Spleen (tissue), 11 donors: Measurements from ENCODE around the gene TPM4. TPM values are rescaled to one million over a fixed set of nuclear protein-coding genes. Genes with fewer than 3 reads are reported as not detected.

Experiments
- DNase-seq: peaks from one replicate; pipeline ENCODE4 v3.0.0-alpha.2; 2020
- H3K27ac ChIP-seq, 8 donors: fragments of 200-600 bp; sonication (generic) in 7 of 8; 1 replicate in 4 of 8; 2 replicates in 4 of 8; pipeline versions ENCODE4 v1.5.0 to v1.8.0; 2016 to 2021; ENCODE audit warnings: inconsistent platforms in 4 of 8, mild to moderate bottlenecking in 4 of 8, moderate library complexity in 1 of 8
- H3K27me3 ChIP-seq, 7 donors: fragments of 200-600 bp; sonication (generic) in 6 of 7; replicated peaks in 1 of 7; 1 replicate in 4 of 7; 2 replicates in 3 of 7; pipeline versions ENCODE4 v1.5.0 to v1.8.0; 2016 to 2021; ENCODE audit warnings: inconsistent platforms in 3 of 7, mild to moderate bottlenecking in 1 of 7
- H3K36me3 ChIP-seq, 6 donors: fragments of 200-600 bp; sonication (generic) in 5 of 6; 1 replicate in 4 of 6; 2 replicates in 2 of 6; pipeline versions ENCODE4 v1.5.0 to v1.8.0; 2016 to 2021; ENCODE audit warnings: inconsistent platforms in 2 of 6
- H3K4me1 ChIP-seq, 6 donors: fragments of 200-600 bp; sonication (generic) in 5 of 6; 1 replicate in 3 of 6; 2 replicates in 3 of 6; pipeline versions ENCODE4 v1.5.0 to v1.8.0; 2016 to 2021; ENCODE audit warnings: inconsistent platforms in 3 of 6
- H3K4me3 ChIP-seq, 8 donors: fragments of 200-600 bp; sonication (generic) in 7 of 8; 1 replicate in 4 of 8; 2 replicates in 4 of 8; pipeline versions ENCODE4 v1.5.0 to v1.8.0; 2016 to 2021; ENCODE audit warnings: inconsistent platforms in 4 of 8, mild to moderate bottlenecking in 4 of 8, moderate library complexity in 2 of 8
- H3K9me3 ChIP-seq, 8 donors: fragments of 200-600 bp; sonication (generic) in 7 of 8; 1 replicate in 4 of 8; 2 replicates in 4 of 8; pipeline versions ENCODE4 v1.5.0 to v1.8.0; 2016 to 2021; ENCODE audit warnings: inconsistent platforms in 4 of 8
- POLR2A ChIP-seq, 3 donors: fragments of 450-650 bp; IDR thresholded peaks; one replicate each; pipeline ENCODE4 v1.5.1; 2017; ENCODE audit warnings: antibody characterized with exemption in 3 of 3, mild to moderate bottlenecking in 1 of 3
- POLR2AphosphoS5 ChIP-seq, 3 donors: sonication (generic); formaldehyde crosslinking; IDR thresholded peaks; one replicate each; pipeline ENCODE4 v1.5.1; 2017; ENCODE audit warnings: antibody characterized with exemption in 3 of 3
- WGBS, 5 donors: extraction: QIAGEN DNeasy Blood & Tissue Kit in 3 of 5; methylation state at CpG; one replicate each; pipeline versions ENCODE4 v1.1.5 to v1.1.7; 2013 to 2018; 5-methylcytosine and 5-hydroxymethylcytosine counted together
- intact Hi-C: fragments of 100-400 bp; cut with DNase I; formaldehyde crosslinking; loops from one replicate; pipeline ENCODE4 v1.15.0; 2023; ENCODE audit warnings: low total_unique reads
- polyA plus RNA-seq, 3 donors: library from polyadenylated mRNA; stranded (reverse); fragments of 200-250 nt; gene quantifications; one replicate each; pipeline ENCODE4 v1.2.1, GENCODE V29; 2013
- total RNA-seq, 7 donors: library from RNA; depleted of rRNA in 3 of 7; stranded (reverse); fragments of >200 nt in 3 of 7; fragmentation: NEBNext Ultra II Directional in 4 of 7; extraction: Animal tissue kit (Norgen Biotek cat#: 25700) in 4 of 7; gene quantifications; one replicate each; pipeline versions ENCODE4 v1.1.0 to v1.2.1, GENCODE V29; 2016 to 2021
- TF ChIP-seq, protein P1 (sequence below), 11 experiments: fragments of 200-600 bp in 7 of 11; fragments of 450-650 bp in 4 of 11; sonication (generic) in 4 of 11; IDR thresholded peaks in 8 of 11; conservative IDR thresholded peaks in 3 of 11; 1 replicate in 7 of 11; 2 replicates in 4 of 11; pipeline versions ENCODE4 v1.4.0 to v1.8.0; 2016 to 2021; ENCODE audit warnings: antibody characterized with exemption in 11 of 11, inconsistent platforms in 4 of 11, mild to moderate bottlenecking in 1 of 11
- donor health status: healthy with polysubstance abuse.
- donor health status: DM: no; HTN: no; CAD: no; lungs with moderate emphysema.
- donor health status: DM: no; HTN: no; CAD: no.
- donor health status: Bipolar disorder and iron deficiency.
- donor health status: healthy.
- donor health status: DM: no; HTN: no; CAD: no.
- donor health status: DM: yes; HTN: yes; CAD: no.

Gene TPM4
- total and polyA plus RNA-seq, 10 donors: 181 to 760 (median 418) TPM

DNA sequence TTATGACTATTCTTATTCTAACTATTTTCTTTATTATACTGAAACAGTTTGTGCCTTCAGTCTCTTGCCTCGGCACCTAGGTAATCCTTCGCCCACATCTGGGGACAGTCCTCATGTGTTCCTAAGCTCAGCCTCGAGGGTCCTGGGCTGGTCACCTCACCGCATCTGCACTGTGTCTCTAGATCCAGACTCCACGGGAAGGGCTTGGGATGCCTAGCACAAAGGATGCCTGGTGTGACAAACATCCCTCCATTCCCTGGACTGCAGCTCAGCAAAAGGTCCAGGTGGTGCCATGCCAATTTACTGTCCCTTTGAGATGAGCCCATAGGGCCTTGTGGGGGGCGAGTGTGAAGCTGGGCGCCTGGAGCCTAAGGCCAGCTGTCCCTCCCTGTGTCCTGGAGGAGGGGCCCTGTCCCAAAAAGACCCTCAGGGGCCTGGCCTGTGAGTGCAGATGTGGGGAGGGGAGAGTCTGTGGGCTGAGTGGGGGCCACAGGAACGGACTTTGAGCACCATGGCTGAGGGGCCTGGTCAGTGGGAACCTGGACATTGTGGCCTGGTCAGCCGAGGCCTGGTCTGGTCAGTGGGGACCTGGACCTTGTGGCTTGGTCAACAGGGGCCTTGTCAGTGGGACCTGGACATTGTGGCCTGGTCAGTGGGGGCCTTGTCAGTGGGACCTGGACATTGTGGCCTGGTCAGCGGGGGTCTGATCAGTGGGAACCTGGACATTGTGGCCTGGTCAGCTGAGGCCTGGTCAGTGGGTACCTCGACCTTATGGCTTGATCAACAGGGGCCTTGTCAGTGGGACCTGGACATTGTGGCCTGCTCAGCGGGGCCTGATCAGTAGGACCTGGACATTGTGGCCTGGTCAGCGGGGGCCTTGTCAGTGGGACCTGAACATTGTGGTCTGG lies 45.1 kb upstream of the TPM4 start:
- no peaks in the 10 kb centered on the region for H3K27me3 ChIP-seq
- H3K9me3 ChIP-seq: no peaks in the 10 kb centered on the region
- no peaks in the 10 kb centered on the region for H3K4me1 ChIP-seq
- DNase-seq: peak; percentile 25
- H3K4me3 ChIP-seq: no peak overlapping the region
- intact Hi-C loops: no loop called here
- no peak overlapping the region for H3K27ac ChIP-seq
- 83 to 94% (median 90%) methylated on average over 9 to 13 of the region's 13 CpGs for WGBS, 5 donors
- TF ChIP-seq POLR2A (IDR thresholded peaks at IDR 0.05): no peak
- TF ChIP-seq POLR2AphosphoS5 (IDR thresholded peaks at IDR 0.05): no peak
- TF ChIP-seq, protein P1, sequence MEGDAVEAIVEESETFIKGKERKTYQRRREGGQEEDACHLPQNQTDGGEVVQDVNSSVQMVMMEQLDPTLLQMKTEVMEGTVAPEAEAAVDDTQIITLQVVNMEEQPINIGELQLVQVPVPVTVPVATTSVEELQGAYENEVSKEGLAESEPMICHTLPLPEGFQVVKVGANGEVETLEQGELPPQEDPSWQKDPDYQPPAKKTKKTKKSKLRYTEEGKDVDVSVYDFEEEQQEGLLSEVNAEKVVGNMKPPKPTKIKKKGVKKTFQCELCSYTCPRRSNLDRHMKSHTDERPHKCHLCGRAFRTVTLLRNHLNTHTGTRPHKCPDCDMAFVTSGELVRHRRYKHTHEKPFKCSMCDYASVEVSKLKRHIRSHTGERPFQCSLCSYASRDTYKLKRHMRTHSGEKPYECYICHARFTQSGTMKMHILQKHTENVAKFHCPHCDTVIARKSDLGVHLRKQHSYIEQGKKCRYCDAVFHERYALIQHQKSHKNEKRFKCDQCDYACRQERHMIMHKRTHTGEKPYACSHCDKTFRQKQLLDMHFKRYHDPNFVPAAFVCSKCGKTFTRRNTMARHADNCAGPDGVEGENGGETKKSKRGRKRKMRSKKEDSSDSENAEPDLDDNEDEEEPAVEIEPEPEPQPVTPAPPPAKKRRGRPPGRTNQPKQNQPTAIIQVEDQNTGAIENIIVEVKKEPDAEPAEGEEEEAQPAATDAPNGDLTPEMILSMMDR (IDR thresholded peaks at IDR 0.05 in 8 of 11, conservative IDR thresholded peaks at IDR 0.05 in 3 of 11): no peak
- no peaks in the 10 kb centered on the region for H3K36me3 ChIP-seq

DNA sequence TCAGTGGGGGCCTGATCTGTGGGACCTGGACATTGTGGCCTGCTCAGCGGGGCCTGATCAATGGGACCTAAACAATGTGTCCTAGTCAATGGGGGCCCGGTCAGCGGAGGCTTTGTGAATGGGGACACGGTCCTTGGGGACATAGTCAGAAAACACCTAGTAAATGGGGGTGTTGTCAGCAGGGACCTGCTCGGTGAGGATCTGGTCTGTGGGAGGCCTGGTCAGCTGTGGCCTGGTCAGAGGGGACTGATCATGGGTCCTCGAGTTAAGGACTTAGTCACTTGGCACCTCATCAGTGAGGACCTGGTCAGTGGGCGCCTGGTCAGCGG lies 44.5 kb upstream of the TPM4 start:
- no peak overlapping the region for H3K4me3 ChIP-seq
- WGBS, 5 donors: 91 to 97% (median 95%) methylated on average over 8 of the region's 8 CpGs
- intact Hi-C loops: no loop called here
- peak; percentile 35 for DNase-seq
- no peaks in the 10 kb centered on the region for H3K4me1 ChIP-seq
- no peak overlapping the region for H3K27ac ChIP-seq
- TF ChIP-seq, protein P1 (IDR thresholded peaks at IDR 0.05 in 8 of 11, conservative IDR thresholded peaks at IDR 0.05 in 3 of 11): no peak
- TF ChIP-seq POLR2AphosphoS5 (IDR thresholded peaks at IDR 0.05) (no peak), POLR2A (IDR thresholded peaks at IDR 0.05) (no peak)
- no peaks in the 10 kb centered on the region for H3K27me3 ChIP-seq
- no peaks in the 10 kb centered on the region for H3K9me3 ChIP-seq
- H3K36me3 ChIP-seq: no peaks in the 10 kb centered on the region

DNA sequence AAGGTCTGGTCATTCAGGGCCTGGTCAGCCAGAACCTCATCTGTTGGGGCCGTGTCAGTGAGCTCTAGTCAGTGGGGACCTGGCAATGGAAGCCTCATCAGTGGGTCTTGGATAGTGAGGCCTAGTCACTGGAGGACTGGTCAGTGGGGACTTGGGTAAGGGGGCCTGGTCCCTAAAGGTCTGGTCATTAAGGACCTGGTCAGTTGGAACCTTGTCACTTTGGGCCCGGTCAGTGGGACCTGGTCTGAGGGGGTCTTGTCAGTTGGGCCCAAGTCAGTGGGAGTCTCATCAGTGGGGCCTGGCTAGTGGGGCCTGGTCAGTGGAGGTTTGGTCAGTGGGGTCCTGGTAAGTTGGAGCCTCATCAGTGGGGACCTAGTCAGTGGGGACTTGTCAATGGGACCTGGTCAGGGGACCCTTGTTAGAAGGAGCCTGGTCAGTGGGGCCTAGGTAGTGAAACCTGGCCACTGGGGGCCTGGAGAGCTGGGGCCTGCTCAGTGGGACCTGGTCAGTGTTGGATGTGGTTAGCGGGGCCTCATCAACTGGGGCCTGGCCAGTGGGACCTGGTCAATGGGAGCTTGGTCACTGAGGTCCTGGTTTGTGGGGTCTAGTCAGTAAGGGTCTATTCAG lies 43.7 kb upstream of the TPM4 start:
- peak; percentile 27 for DNase-seq
- H3K4me3 ChIP-seq: no peak overlapping the region

More for the DNA sequence above, 43.7 kb upstream of the TPM4 start:
- H3K27me3 ChIP-seq: no peaks in the 10 kb centered on the region
- H3K9me3 ChIP-seq: no peaks in the 10 kb centered on the region
- TF ChIP-seq, protein P1 (IDR thresholded peaks at IDR 0.05 in 8 of 11, conservative IDR thresholded peaks at IDR 0.05 in 3 of 11): no peak
- TF ChIP-seq POLR2AphosphoS5 (IDR thresholded peaks at IDR 0.05): no peak
- TF ChIP-seq POLR2A (IDR thresholded peaks at IDR 0.05): no peak
- H3K36me3 ChIP-seq: no peaks in the 10 kb centered on the region
- H3K27ac ChIP-seq: no peak overlapping the region
- no peaks in the 10 kb centered on the region for H3K4me1 ChIP-seq
- 92 to 100% (median 99%) methylated on average over 2 to 3 of the region's 3 CpGs for WGBS, 5 donors
- intact Hi-C loops: no loop called here
